ENCODE results near the gene TUBA3E.
"Not testable (repeated sequence)": the region's sequence is repeated elsewhere in the genome, so short reads cannot be mapped to it uniquely, and the experiment has no call there.

DNA sequence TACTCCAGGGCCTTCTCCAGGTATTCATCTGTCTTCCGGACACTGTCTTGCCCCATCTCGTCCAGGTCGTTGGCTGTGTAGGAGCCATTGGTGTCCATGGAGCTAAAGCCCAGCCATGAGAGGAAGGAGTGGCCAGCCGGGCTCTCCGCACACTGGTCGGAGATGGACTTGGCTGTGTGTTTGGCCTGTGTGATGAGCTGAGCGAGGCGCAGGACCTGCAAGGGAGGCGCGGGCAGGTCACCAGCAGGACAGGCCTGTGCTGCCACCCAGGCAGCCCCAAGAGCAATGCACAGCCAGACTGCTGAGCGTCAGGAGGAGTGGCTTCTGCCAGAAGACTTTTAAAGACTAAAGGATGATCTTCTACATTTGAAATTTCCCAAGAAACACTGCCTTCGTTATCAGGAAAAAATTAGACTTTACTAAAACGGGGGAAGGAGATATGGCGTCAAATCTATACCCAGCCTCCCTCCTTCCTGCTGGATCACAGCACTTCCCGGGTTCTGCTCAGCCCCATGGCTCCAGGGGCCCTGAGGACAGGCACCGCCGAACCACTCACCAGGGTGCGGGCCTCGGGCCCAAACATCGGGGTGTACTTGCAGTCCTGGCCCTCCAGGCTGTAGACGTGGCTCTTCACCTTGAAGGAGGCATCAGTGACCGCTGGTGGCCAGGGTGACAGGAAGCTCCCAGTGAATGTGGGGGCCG is 44.4 kb downstream of the TUBA3E start:
- TF ChIP-seq, protein P1, sequence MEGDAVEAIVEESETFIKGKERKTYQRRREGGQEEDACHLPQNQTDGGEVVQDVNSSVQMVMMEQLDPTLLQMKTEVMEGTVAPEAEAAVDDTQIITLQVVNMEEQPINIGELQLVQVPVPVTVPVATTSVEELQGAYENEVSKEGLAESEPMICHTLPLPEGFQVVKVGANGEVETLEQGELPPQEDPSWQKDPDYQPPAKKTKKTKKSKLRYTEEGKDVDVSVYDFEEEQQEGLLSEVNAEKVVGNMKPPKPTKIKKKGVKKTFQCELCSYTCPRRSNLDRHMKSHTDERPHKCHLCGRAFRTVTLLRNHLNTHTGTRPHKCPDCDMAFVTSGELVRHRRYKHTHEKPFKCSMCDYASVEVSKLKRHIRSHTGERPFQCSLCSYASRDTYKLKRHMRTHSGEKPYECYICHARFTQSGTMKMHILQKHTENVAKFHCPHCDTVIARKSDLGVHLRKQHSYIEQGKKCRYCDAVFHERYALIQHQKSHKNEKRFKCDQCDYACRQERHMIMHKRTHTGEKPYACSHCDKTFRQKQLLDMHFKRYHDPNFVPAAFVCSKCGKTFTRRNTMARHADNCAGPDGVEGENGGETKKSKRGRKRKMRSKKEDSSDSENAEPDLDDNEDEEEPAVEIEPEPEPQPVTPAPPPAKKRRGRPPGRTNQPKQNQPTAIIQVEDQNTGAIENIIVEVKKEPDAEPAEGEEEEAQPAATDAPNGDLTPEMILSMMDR (IDR thresholded peaks at IDR 0.05; ENCODE audit: low read depth, low read length, poor library complexity, severe bottlenecking), result not testable (repeated sequence)
- not testable (repeated sequence) for TF ChIP-seq EZH2phosphoT487 (IDR thresholded peaks at IDR 0.05; ENCODE audit: borderline replicate concordance, low read length)

All from DOHH2 (cell line).